Hindlimb muscle (tissue), 1 donor: ENCODE measurements around the gene UBL4A. TPM values are rescaled to one million over a fixed set of nuclear protein-coding genes. Genes with fewer than 3 reads are reported as not detected.

Experiments
- DNase-seq: peaks from one replicate; pipeline ENCODE4 v3.0.0-alpha.2; 2013
- polyA plus RNA-seq: library from polyadenylated mRNA; unstranded; fragments of 120-200 nt; gene quantifications from one replicate; pipeline ENCODE4 v1.2.1, GENCODE V29; 2013; ENCODE audit not compliant: insufficient read length

The UBL4A gene
- polyA plus RNA-seq, result 25.9 TPM

DNA sequence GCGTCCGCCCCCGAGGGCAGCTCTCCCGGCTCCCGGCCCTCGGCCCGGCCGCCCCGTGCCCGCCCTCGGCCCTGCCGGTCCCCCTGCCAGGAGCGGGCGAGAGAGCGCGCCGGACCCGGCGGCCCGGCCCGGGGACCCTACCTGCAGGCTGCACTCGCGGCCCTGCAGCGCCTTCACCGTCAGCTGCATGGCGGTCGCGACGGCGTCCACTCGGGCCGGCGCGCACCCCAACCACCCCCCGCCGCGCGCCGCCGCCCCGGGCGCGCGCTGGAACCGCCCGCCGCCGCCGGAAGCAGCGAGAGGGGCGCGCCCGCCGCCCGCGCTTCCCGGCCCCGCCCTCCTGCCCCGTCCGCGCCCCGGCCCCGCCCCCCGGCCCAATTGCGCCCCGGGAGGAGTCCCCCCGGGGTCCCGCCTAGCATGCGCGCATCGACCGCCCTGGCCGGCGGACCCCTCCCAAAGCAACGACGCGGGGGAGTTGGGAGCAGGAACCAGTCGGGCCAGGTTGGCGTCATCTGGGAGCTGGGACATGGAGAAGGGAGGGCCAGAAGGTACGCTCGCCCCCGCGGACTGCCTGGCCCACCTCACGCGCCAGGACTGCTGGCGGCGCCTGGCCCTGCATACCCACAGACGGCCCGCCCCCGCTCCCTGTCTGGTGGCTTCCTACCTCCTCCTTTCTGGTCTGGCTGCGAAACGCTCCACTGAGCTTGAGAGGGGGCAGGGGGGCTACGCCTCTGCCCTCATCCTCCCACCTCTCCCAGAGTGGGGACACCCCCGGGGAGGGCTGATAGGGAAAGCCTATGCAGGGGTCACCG, at the start of gene UBL4A:
Gene UBL4A (minus strand): TSS at position 220 of the 812 bp plus-strand sequence. CDS start 31 bp downstream, at position 189.
- DNase-seq, result no peak

DNA sequence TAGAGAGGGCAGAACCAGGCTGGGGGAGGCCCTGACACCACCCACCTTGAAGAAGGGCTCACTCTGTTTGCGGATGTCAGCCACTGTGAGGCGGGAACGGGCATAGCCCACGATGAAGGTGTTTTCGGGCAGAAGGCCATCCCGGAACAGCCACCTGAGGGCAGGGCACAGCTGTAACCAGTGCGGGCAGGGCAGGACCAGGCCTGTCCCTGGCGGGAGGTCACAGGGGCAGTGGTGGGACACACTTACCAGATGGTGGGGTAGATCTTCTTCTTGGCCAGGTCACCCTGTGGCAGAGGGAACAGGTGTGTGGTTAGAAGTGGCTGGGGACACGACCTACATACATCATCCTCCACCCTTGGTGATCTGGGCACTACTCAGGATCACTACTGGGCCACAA, 49.5 kb upstream of the UBL4A start:
- DNase-seq, result no peak

DNA sequence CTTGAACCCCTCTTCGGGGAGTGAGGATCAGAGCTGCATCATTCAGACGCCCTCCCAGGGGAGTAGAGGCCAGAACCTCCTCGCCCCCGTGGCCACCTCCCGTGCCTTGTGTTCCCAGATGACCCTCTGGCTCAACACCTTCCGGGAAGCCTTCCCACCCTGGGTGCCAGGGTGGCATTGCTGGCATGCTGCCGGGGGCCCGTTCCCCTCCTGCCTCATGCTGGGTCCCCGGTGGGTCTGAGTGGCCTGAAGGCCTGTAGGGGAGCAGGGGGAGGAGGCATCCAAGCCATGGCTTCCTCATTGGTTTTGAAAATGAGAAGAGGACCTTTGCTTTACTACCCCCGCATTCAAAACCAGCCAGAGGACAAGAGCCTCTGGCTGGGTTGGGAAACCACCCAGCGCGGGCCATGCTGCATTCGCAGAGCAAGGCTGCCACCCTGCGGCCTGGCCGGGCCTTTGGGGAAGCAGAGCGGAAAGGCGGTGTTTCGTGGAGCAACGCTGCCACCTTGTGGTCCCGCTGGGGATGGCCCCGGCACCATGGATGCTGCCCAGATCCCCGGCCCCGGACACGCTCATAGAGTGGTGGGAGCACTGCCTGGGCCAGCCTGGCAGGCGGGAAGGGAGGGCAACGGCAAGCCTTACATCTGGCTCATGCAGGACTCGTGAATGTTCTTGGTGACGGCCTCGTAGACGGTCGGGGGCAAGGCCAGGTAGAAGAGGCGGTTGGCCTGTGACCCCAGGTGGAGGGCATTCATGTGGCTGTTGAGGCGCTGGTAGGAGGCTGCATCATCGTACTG, 48.3 kb upstream of the UBL4A start:
- peak; percentile 87 for DNase-seq

DNA sequence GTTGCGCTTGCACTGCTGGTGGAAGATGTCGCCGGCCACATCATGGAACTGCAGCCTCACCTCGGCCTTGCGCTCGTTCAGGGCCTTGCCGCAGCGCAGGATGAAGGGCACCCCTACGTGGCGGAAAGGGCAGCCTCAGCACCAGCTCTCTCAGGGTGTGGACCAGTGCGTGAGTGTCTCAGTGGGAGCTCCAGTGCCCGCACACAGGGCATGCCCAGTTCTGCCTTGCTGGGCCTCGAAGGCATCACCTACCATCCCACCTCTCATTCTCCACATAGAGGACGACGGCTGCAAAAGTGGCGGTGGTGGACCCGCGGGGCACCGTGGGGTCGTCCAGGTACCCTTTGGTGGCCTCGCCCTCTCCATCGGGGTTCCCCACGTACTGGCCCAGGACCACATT, 46.3 kb upstream of the UBL4A start:
- DNase-seq, result no peak

DNA sequence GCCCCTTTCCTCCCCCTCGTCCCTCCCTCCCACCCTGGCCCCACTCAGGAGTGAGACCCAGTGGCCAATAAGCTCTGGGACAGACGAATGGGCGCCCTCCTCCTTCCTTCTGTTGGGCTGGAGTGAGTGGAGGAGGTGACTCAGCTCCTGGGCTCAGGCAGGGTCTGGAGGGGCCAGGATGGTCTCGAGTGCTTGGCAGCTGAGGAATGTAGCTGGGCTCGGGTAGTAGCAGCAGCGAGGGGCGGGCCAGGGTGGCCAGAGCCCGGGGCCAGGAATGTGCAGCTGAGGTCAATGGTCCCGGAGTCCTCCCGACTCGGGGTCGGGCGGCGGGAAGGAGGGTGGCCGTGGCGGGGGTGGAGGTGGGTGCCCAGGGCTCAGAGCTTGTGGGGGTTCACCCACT, 45.2 kb upstream of the UBL4A start:
- DNase-seq, result no peak

DNA sequence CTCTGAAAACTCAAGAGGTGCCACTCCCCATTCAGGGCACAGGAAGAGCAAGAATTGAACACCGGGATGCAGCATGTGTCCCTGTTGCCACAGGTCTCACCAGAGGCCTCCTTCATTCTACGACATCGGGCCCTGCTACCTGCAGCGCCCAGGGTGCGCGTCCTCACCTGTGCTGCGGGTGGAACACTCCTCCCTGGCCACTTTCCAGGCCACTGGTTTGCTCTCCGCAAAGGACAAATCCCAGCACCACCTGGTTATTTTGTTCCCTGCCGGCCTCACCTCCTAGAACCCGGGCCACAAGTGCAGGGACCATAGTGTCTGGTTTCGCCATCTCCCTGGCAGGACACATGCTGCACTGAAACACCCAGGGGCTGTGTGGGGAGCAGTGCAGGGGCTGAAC, 43.9 kb upstream of the UBL4A start:
- no peak for DNase-seq

DNA sequence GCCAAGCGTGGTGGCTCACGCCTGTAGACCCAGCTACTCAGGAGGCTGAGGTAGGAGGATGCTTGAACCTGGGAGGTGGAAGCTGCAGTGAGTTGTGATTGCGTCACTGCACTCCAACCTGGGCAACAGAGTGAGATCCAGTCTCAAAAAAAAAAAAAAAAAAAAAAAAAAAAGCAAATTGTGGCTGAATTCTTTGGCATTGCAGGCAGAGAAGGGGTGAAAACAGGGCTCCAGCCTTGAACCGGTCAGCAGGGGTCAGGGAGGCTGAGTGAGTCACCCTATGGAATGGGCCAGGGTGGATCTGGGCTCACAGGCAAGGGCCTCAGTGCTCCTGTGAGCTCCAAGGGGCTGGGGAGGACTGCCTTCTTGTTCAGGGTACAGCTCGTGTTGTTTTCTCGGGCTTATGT, 42.8 kb upstream of the UBL4A start:
- DNase-seq, result no peak

DNA sequence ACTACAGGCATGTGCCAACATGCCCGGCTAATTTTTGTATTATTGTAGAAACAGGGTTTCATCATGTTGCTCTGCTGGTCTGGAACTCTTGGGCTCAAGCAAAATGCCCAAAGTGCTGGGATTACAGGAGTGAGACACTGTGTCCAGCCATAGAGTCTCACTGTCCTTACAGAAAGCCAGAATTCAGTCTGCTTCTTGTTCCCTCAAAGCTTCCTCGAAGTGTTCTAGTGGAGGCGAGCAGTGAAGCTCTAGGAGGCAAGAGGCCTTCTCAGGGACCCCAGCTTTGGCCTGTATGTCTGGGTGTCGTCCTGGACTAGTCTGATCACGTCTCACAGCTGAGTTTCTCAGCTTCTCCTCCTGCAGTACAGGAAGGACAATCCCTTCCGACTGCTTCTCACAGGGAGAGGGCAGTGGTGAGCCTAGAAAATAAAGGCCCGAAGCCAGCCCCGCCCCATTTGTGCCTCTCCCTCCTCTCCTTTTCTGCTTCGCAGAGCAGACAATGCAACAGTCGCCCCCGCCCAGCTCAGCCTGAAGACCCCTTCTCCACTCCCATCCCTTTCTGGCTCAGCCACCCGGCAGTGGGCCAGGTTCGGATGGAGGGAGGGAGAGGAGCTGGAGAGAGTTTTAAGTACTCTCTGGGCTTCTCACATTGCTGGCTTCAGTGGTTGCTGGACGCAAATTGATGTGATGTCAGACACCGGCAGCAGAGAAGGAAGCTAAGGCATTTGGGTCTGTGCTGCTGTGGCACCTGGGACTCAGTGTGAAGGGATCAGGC, 40.7 kb upstream of the UBL4A start:
- peak; percentile 88 for DNase-seq

DNA sequence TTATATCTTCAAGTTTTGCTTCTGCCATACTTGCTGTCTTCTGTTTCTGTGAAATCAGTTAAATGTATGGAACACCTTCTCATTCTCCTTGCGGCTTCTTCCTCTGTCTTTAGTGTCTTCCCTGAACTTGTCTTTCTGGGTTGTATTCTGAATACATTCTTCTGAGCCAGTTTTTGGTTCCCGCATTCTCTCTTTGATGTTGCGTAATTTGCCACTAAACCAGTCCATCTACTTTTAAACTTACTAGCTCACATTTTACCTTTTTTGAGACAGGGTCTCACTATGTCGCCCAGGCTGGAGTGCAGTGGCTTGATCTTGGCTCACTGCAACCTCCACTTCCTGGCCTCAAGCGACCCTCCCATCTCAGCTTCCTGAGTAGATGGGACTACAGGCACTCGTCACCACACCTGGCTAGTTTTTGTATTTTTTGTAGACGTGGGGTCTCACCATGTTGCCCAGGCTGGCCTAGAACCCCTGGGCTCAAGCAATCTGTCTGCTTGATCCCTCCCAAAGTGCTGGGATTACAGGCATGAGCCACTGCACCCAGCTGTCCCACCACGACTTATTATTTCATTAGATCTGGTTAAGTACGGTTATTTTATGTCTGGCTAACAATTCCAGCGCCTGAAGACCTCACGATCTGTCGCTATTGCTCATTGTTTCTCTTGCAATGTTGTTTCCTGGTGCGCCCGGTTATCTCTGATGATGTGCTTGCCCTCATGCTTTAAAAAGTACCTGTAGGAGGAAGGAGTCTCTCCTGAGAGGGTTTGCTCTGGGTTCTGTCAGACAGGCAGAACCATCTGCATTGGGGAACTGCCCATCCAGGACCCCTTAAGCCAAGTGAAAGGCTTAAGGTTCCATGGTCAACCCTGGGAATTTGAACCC, 39.4 kb upstream of the UBL4A start:
- no peak for DNase-seq

DNA sequence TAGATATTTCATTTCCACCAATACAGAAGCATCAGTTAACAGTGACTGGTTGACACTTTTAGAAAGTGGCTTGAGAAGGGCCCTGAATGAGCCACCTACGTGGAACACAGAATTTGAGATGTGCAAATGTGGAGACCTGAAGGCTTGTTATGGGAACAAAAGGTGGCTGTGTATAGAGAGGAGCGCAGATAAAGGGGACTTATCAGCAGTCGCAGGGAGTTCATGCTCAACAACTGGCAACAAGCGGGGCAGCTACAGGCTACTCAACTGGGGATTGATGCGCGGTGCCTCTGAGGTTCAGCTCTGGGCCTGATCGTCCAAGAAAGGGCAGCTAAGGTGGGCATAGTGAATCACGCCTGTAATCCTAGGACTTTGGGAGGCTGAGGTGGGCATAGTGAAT, 33.0 kb upstream of the UBL4A start:
- DNase-seq, result no peak

DNA sequence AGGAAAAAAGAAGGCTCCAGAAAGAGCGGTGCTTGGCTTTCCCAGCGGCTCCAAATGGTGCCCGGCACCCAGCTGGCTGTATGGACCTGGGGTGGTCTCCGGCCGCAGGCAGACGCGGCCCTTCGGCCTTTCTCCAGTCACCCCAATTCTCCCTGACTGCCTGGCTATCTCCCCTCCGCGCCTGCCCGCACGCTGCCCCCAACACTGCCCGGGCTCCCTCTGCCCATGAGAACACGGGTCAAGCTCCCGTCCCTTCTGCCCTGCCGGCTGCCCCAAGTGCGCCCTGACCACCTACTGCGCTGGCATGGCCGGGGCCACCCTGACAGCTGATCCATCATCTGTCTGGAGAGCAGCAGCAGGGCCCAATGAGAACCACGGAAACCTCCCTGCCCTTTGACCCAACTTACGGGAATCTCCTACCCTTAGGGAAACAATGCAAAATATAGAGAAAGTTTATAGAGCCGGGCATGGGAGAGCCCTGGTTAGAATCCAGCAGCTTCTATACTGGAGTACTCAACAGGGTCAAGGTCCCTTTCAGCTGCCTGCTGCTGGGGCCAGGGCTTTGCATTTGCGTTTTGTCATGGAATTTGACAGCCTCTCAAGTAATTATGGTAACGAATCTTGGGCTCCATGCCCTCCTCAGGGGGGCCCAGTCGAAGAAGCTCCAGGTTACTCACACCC, 30.8 kb upstream of the UBL4A start:
- DNase-seq, result no peak

DNA sequence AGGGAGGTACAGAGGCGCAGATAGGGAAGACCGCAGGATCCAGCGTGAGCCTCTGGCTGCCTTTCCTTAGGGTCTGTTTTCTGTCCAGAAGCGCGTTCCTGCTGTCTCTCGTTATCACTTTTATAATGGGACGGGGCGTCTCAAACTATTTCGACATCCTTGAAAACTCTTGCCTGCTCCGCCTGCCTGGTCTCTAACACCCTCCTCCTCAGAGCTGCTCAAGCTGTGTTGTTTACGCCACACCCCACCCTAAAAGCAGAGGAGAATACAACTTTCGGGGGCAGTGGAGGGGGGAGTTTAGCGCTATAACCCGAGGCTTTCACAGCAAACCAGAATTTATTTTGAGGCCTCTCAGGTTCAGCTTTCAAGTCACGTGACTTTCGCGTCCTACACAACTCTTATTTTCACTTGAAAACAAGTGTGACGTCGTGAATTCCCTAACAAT, 30.3 kb upstream of the UBL4A start:
- peak; percentile 59 for DNase-seq

DNA sequence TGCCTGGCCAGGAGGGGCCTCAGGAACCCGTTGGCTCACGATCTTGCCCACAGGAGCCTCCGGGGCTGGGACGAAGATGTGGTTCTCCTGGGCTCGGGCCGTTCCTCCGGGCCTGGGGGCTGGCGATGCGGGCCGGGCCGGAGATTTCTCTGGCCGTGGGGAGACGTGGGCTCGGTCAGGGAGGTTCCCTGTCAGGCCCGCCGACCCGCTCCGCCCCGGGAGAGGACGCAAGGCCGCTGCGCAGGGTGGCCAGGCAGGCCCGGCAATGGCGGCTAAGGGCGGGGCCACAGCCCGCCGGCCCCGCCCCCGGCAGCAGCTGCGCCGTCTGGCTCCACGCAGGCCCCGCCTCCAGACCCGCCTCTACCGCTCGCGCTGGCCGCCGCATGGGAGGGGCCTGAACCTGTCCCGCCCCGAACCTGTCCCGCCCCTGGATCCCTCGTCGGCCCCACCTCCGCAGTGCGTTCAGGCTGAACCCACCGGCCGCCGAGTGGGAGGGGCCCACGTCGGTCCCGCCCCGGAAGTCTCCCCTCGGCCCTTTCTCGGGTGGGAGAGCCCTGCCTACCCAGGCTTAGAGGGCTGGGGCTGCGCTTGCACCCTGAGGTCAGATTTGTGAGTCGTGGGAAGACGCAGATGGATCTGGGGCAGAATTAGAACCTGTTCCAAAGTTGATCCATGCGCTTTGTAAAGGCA, 29.7 kb upstream of the UBL4A start, which contains the start of gene FAM3A:
Gene FAM3A (minus strand): TSS at position 267 of the 690 bp plus-strand sequence. CDS start 460 bp downstream, outside the sequence.
- peak; percentile 89 for DNase-seq

DNA sequence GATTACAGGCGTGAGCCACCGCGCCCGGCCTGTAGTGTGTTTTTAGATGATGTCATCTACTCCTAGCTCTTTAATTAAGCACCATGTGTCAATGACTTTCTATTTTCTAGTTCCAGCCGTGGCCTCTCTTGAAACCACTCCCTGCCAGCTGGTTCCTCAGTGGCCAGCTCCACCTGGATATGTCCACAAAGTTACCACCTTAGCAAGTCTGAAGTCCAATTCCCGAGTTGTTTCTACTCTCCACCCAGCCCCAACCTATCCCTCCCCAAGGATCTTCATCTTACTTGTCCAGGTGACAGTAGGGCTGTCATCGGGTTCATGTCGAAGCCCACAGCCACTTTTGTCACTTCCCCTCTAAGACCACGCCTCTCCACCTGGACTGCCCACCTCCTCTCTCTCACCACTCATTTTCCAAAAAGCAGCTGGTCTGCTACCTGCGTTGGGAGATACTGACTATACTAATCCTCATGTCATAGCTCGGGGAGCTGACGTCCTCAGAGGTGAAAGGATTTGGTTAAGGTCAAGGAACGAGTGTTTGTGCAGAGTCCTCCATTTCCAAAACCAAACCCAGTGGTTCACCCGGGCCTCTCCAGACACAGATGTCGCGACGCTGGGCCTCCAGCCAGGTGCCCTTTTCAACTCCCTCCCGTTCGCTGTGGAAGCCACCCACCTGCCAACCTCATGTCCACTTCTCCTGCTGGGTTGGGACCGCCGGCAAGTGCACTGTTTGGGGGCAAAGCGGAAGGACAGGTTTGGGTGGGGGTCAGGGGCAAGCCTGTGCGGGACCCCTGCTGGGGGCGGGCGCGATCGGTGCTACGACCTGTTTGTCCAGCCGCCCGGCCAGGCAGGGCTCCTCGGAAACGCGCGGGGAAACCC, 28.9 kb upstream of the UBL4A start:
- DNase-seq, result peak; percentile 24

DNA sequence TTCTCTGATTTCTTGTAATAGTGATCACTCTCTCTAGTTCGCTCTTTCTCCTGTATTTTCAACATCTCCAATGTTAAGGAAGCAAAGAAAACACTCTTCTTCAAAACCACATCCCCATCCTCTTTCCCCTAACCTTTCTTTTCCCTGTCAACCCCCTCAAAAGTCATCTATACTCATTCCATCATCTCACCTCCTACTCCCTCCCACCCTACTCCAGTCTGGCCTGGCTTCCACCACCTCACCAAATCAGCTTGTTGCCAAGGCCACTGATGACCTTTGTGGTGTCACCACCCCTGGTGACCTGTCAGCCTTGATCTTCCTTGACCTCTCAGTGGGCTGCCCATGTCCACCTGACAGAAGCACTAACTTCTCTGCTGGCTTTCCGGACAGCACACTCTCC, 27.3 kb upstream of the UBL4A start:
- no peak for DNase-seq

DNA sequence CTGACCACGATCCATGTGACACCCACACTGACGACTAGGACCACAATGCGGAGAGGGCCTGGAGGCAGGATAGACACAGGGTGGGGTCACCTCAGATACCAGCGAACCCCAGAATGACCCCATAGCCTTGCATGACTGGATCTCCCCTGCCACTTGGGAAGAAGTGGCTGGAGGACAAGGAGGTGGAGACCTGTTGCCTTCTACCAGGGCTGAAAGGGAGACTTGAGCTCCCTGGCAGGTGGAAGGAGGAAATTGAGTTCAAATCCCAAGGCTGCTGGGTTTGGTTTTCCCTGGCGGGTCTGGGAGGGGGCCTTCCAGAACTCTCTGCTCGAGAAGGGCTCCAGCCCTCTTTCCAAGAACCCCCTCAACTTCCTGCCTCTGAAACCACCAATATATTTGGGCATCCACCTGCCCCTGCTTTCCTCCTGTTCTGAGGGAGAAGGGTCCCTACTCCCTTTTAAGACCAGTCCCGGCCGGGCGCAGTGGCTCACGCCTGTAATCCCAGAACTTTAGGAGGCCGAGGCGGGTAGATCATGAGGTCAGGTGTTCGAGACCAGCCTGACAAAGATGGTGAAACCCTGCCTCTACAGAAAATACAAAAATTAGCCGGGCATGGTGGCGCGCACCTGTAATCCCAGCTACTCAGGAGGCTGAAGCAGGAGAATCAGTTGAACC, 26.6 kb upstream of the UBL4A start:
- no peak for DNase-seq

DNA sequence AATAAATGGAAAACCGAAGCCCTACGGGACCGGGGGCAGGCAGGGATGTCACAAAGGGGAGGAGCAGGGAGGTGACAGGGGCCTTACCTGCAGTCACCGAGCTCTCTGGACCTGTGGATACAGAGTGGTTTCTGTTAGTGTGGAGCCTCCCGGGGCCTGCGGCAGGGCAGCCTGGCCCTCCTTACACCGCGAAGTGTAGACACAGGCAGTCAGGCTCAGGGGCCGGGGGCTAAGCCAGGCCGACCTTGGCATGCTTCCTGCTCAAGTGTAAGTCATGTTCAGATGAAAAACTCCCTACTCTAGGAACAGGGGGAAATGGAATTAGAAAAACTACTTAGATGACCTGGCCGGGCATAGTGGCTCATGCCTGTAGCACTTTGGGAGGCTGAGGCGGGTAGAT, 25.3 kb upstream of the UBL4A start:
- DNase-seq, result no peak

DNA sequence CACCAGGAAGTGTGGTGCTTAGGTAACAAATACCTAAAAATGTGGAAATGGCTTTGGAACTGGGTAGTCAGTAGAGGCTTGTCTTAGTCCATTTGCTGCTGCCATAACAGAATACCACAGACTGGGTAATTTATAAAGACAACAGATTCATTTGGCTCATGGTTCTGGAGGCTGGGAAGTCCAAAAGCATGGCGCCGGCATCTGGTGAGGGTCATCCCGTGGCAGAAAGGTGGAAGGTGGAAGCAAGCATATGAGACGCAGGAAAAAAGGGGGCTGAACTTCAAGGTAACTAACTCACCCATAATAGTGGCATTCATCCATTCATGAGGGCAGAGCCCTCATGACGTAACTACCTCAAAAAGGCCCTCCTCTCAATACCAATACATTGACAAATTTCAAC, 23.0 kb upstream of the UBL4A start:
- DNase-seq, result no peak

DNA sequence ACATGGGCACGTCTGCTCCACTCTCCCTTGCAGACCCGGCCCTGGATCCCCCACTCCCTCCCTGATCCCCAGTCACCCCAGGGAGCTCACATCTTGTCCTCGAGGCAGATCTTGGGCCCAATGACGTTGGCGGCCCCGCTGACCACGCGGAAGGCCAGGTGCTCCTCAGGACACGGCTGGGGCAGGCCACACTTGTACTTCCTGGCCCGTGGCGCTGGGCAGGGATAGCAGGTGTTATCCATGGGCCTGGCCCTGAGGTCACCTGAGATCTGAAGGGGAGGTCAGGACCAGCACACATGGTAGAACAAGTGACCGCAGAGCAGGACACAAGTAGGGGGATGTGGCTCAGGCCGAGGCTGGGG, 21.9 kb upstream of the UBL4A start:
- DNase-seq, result no peak
